H1 (cell line): ENCODE measurements around the gene SLC34A1. TPM values are rescaled to one million over a fixed set of nuclear protein-coding genes. Genes with fewer than 3 reads are reported as not detected.

Source experiments
- CTCF ChIA-PET: fragments of 300-600 bp; sonication (Branson Sonifier 250); formaldehyde crosslinking; loops from one replicate; lab custom pipeline; 2021; ENCODE audit not compliant: partially characterized antibody; lab: Charles Lee
- POLR2A ChIA-PET: fragments of 300-600 bp; sonication (Branson Sonifier 250); formaldehyde crosslinking; loops from one replicate; lab custom pipeline; 2021; ENCODE audit warnings: inconsistent platforms; ENCODE audit not compliant: partially characterized antibody; lab: Charles Lee
- DNase-seq, 2 experiments: peaks; one replicate each; pipeline versions ENCODE4 v3.0.0 to v3.0.0-alpha.2; 2010 to 2022; ENCODE audit warnings: low spot score in 2 of 2, low read depth in 1 of 2, mixed read lengths in 1 of 2
- FAIRE-seq: peaks from 2 replicates; lab custom pipeline; 2011; peaks lifted over from hg19 to GRCh38; lab: Jason Lieb, UNC
- H2AFZ ChIP-seq: 2 replicates; pipeline ENCODE4 v1.8.1; 2012; ENCODE audit warnings: low read length, inconsistent platforms
- H2AK5ac ChIP-seq: 2 replicates; pipeline ENCODE4 v1.6.1; 2013; ENCODE audit warnings: low read depth, low read length
- H2BK120ac ChIP-seq: replicated peaks from 2 replicates; pipeline ENCODE3; 2013; ENCODE audit warnings: low read depth, low read length, inconsistent platforms
- H2BK12ac ChIP-seq: 2 replicates; pipeline ENCODE4 v1.6.1; 2013; ENCODE audit warnings: low read depth, low read length
- H2BK15ac ChIP-seq: 2 replicates; pipeline ENCODE4 v1.6.1; 2013; ENCODE audit warnings: low read length
- H2BK20ac ChIP-seq: 2 replicates; pipeline ENCODE4 v1.6.1; 2013; ENCODE audit warnings: low read length
- H2BK5ac ChIP-seq: 2 replicates; pipeline ENCODE4 v1.6.1; 2013; ENCODE audit warnings: low read depth, low read length
- H3K14ac ChIP-seq: 2 replicates; pipeline ENCODE4 v1.6.1; 2013; ENCODE audit warnings: inconsistent platforms; ENCODE audit not compliant: insufficient read length
- H3K18ac ChIP-seq: 2 replicates; pipeline ENCODE4 v1.6.1; 2013; ENCODE audit warnings: low read length; ENCODE audit errors: extremely low read depth
- H3K23ac ChIP-seq: 2 replicates; pipeline ENCODE4 v1.6.1; 2013; ENCODE audit warnings: inconsistent platforms; ENCODE audit not compliant: insufficient read length
- H3K23me2 ChIP-seq: 2 replicates; pipeline ENCODE4 v1.6.1; 2013; ENCODE audit warnings: low read depth, low read length
- H3K27ac ChIP-seq: 2 replicates; pipeline ENCODE4 v1.6.1; 2011; ENCODE audit warnings: low read depth, low read length, inconsistent platforms
- H3K27me3 ChIP-seq, 4 experiments: replicated peaks in 1 of 4; 1 replicate in 1 of 4; 2 replicates in 3 of 4; pipeline versions ENCODE4 v1.6.1 to v1.8.1; 2011 to 2013; ENCODE audit warnings: low read length in 3 of 4, mild to moderate bottlenecking in 3 of 4, inconsistent platforms in 2 of 4, mixed read lengths in 2 of 4, moderate library complexity in 1 of 4; ENCODE audit not compliant: control insufficient read depth in 3 of 4, insufficient read depth in 3 of 4; ENCODE audit errors: extremely low read depth in 1 of 4
- H3K36me3 ChIP-seq, 4 experiments: 2 replicates each; pipeline versions ENCODE4 v1.6.1 to v1.8.1; 2011 to 2013; ENCODE audit warnings: mild to moderate bottlenecking in 4 of 4, low read length in 3 of 4, moderate library complexity in 2 of 4, control low read depth in 1 of 4, inconsistent platforms in 1 of 4; ENCODE audit not compliant: insufficient read depth in 4 of 4, control insufficient read depth in 2 of 4
- H3K4ac ChIP-seq: replicated peaks from 2 replicates; pipeline ENCODE3; 2013; ENCODE audit warnings: low read length, low read depth, mixed read lengths, inconsistent platforms; ENCODE audit not compliant: insufficient read length
- H3K4me1 ChIP-seq, 4 experiments: replicated peaks in 1 of 4; 1 replicate in 1 of 4; 2 replicates in 3 of 4; pipeline versions ENCODE4 v1.6.1 to v1.8.1; 2011 to 2013; ENCODE audit warnings: low read length in 3 of 4, inconsistent platforms in 2 of 4, mixed read lengths in 1 of 4; ENCODE audit not compliant: insufficient read depth in 4 of 4, control insufficient read depth in 3 of 4
- H3K4me2 ChIP-seq, 2 experiments: 2 replicates each; pipeline versions ENCODE4 v1.6.1 to v1.8.1; 2011 to 2013; ENCODE audit warnings: low read depth in 2 of 2, low read length in 2 of 2, control low read depth in 1 of 2, inconsistent platforms in 1 of 2, mild to moderate bottlenecking in 1 of 2; ENCODE audit not compliant: insufficient read depth in 1 of 2
- H3K4me3 ChIP-seq, 4 experiments: fragments of 200-600, 300-600 bp in 1 of 4; sonication (generic), shearing (Covaris generic), sonication (Bioruptor Twin) in 1 of 4; 2 replicates each; pipeline versions ENCODE4 v1.5.1 to v1.8.1; 2011 to 2016; ENCODE audit warnings: low read length in 4 of 4, low read depth in 3 of 4, control low read depth in 2 of 4, inconsistent platforms in 2 of 4, mild to moderate bottlenecking in 2 of 4, mixed read lengths in 1 of 4, moderate library complexity in 1 of 4; ENCODE audit not compliant: insufficient read depth in 2 of 4; ENCODE audit errors: extremely low read depth in 1 of 4
- H3K56ac ChIP-seq: replicated peaks from 2 replicates; pipeline ENCODE3; 2013; ENCODE audit warnings: low read depth, mild to moderate bottlenecking, mixed read lengths, low read length, inconsistent platforms; ENCODE audit not compliant: insufficient read length
- H3K79me1 ChIP-seq: 2 replicates; pipeline ENCODE4 v1.6.1; 2013; ENCODE audit warnings: low read depth, low read length, control low read depth
- H3K79me2 ChIP-seq, 2 experiments: 2 replicates each; pipeline versions ENCODE4 v1.6.1 to v1.8.1; 2012 to 2013; ENCODE audit warnings: low read length in 2 of 2, mild to moderate bottlenecking in 2 of 2, inconsistent platforms in 1 of 2; ENCODE audit not compliant: insufficient read depth in 2 of 2, control insufficient read depth in 1 of 2
- H3K9ac ChIP-seq, 4 experiments: replicated peaks in 1 of 4; 1 replicate in 1 of 4; 2 replicates in 3 of 4; pipeline versions ENCODE4 v1.6.1 to v1.8.1; 2011 to 2013; ENCODE audit warnings: low read depth in 3 of 4, low read length in 3 of 4, control low read depth in 2 of 4, mild to moderate bottlenecking in 2 of 4, moderate library complexity in 2 of 4, inconsistent platforms in 1 of 4; ENCODE audit errors: extremely low read depth in 1 of 4
- H3K9me3 ChIP-seq, 2 experiments: 2 replicates each; pipeline versions ENCODE4 v1.6.1 to v1.8.1; 2012 to 2013; ENCODE audit warnings: mild to moderate bottlenecking in 2 of 2, moderate library complexity in 2 of 2, control low read depth in 1 of 2, inconsistent platforms in 1 of 2, low read depth in 1 of 2, low read length in 1 of 2, mixed read lengths in 1 of 2; ENCODE audit not compliant: insufficient read depth in 2 of 2
- H4K20me1 ChIP-seq, 2 experiments: replicated peaks in 1 of 2; 2 replicates each; pipeline versions ENCODE3 to v1.8.1; 2011 to 2013; ENCODE audit warnings: inconsistent platforms in 2 of 2, low read length in 2 of 2, mild to moderate bottlenecking in 1 of 2; ENCODE audit not compliant: insufficient read depth in 2 of 2, control insufficient read depth in 1 of 2
- H4K5ac ChIP-seq: 2 replicates; pipeline ENCODE4 v1.6.1; 2013; ENCODE audit warnings: low read length, low read depth, mixed read lengths, inconsistent platforms; ENCODE audit not compliant: insufficient read length
- H4K8ac ChIP-seq: 2 replicates; pipeline ENCODE4 v1.8.0; 2013; ENCODE audit warnings: mild to moderate bottlenecking, moderate library complexity, low read length, inconsistent platforms; ENCODE audit not compliant: insufficient read depth; ENCODE audit errors: extremely low read depth
- H4K91ac ChIP-seq: replicated peaks from 2 replicates; pipeline ENCODE3; 2013; ENCODE audit warnings: low read length, mixed read lengths, inconsistent platforms; ENCODE audit not compliant: insufficient read length
- CEBPB ChIP-seq: IDR thresholded peaks from 2 replicates; pipeline ENCODE4 v1.6.1; 2012; ENCODE audit warnings: low read depth, low read length
- KDM1A ChIP-seq: fragments of 200-600, 300-600 bp; sonication (generic); IDR thresholded peaks from 2 replicates; pipeline ENCODE4 v1.7.1; 2016; ENCODE audit warnings: mild to moderate bottlenecking, low read length, borderline replicate concordance
- NRF1 ChIP-seq: IDR thresholded peaks from 2 replicates; pipeline ENCODE4 v1.6.1; 2011; ENCODE audit warnings: mild to moderate bottlenecking, low read depth, low read length, improper control_type of control experiment
- WGBS, 2 experiments: shearing (Covaris generic) in 1 of 2; methylation state at CpG; one replicate each; pipeline versions ENCODE4 v1.1.6 to v1.1.7; 2013 to 2015; ENCODE audit warnings: low lambda C conversion rate in 2 of 2, mixed read lengths in 2 of 2, inconsistent platforms in 1 of 2, low coverage in 1 of 2, missing lambda C conversion rate in 1 of 2; ENCODE audit not compliant: insufficient replicate concordance in 2 of 2, insufficient coverage in 1 of 2, insufficient read length in 1 of 2; ENCODE audit errors: extremely low coverage in 1 of 2, missing lambda C conversion rate in 1 of 2; 5-methylcytosine and 5-hydroxymethylcytosine counted together
- polyA plus RNA-seq, 7 experiments: library from polyadenylated mRNA; depleted of rRNA in 3 of 7; stranded (reverse) in 5 of 7; unstranded in 2 of 7; fragments of >200 nt in 5 of 7; fragments of 200-250 nt in 2 of 7; gene quantifications; 1 replicate in 5 of 7; 2 replicates in 1 of 7; 4 replicates in 1 of 7; pipeline versions ENCODE4 v1.2.1 to v1.2.3, GENCODE V29; 2011 to 2013; ENCODE audit warnings: missing spikeins in 2 of 7, mixed read lengths in 2 of 7
- total RNA-seq: library from RNA; stranded (reverse); fragmentation: NEBNext Ultra II Directional; extraction: Animal tissue kit (Norgen Biotek cat#: 25700); gene quantifications from 2 replicates; pipeline ENCODE4 v1.2.1, GENCODE V29; 2021

Gene SLC34A1
- total and polyA plus RNA-seq, 2 of the 8 experiments (the other 6 are each of a cell fraction or from before 2014, with no cell fraction given): not detected

GRCh38 chr5:177336603-177337494, 47.4 kb upstream of the SLC34A1 start:
- Histone ChIP-seq H3K27me3 (no peaks in the 10 kb centered on the region), H3K36me3 (peaks cover 22 to 33% (median 30%) of the 10 kb centered on the region in 4 experiments), H3K4me3 (no peak overlapping the region), H4K20me1 (peaks cover 0 to 15% of the 10 kb centered on the region in 2 experiments), H3K4me2 (no peak overlapping the region; a peak in 1 of 4 replicates), H3K23ac (no peak overlapping the region), H2AFZ (no peak overlapping the region), H2BK120ac (no peak overlapping the region), H2BK5ac (peak overlapping the region; percentile 60), H2BK12ac (no peak overlapping the region), H2AK5ac (no peak overlapping the region), H4K5ac (no peak overlapping the region), H3K79me1 (peaks cover 9% of the 10 kb centered on the region), H3K23me2 (no peaks in the 10 kb centered on the region), H4K8ac (peak overlapping the region; percentile 68; the same call in 1 of the 2 replicates), H4K91ac (no peak overlapping the region), H3K18ac (no peak overlapping the region; the same call in 1 of the 2 replicates), H3K4me1 (peaks cover 0 to 5% (median 3%) of the 10 kb centered on the region in 4 experiments; a peak in 4 of 7 replicates), H2BK20ac (no peak overlapping the region), H2BK15ac (no peak overlapping the region), H3K9me3 (no peaks in the 10 kb centered on the region), H3K4ac (no peak overlapping the region), H3K27ac (peak overlapping the region; percentile 64; the same call in 1 of the 2 replicates), H3K9ac (no peak overlapping the region), H3K79me2 (peaks cover 3 to 14% of the 10 kb centered on the region in 2 experiments; a peak in 2 of 4 replicates), H3K56ac (no peak overlapping the region), H3K14ac (no peak overlapping the region)
- CTCF ChIA-PET: interaction anchor here (0.7 to 10.3 kb wide), 12 partner anchors 9 to 90 kb away, joined by 3 to 100 read pairs (median 6); partner anchors contain the start of gene LMAN2
- TF ChIP-seq CEBPB: no peak
- no peak for TF ChIP-seq NRF1
- no peak for TF ChIP-seq KDM1A
- WGBS, 2 experiments: 90% methylated on average over 36 of the region's 36 CpGs; no CpG with 5 or more reads in 1 of the 2 experiments
- DNase-seq: no peak
- POLR2A ChIA-PET: interaction anchor here (0.6 to 2.0 kb wide), 7 partner anchors 9 to 1283 kb away, joined by 3 to 7 read pairs (median 5); partner anchors contain the start of gene LMAN2
- FAIRE-seq: no peak
